Hematopoietic multipotent progenitor cell treated with erythropoietin and hydrocortisone succinate and interleukin-3 and kit ligand, for 17 days (in vitro differentiated cells): ENCODE data around the gene TGM4.
"Not testable (repeated sequence)": the region's sequence is repeated elsewhere in the genome, so short reads cannot be mapped to it uniquely, and the experiment has no call there.

Experiments used
- DNase-seq: peaks from one replicate; pipeline ENCODE4 v3.0.0-alpha.2; 2015; ENCODE audit warnings: low spot score

TGM4 gene

DNA sequence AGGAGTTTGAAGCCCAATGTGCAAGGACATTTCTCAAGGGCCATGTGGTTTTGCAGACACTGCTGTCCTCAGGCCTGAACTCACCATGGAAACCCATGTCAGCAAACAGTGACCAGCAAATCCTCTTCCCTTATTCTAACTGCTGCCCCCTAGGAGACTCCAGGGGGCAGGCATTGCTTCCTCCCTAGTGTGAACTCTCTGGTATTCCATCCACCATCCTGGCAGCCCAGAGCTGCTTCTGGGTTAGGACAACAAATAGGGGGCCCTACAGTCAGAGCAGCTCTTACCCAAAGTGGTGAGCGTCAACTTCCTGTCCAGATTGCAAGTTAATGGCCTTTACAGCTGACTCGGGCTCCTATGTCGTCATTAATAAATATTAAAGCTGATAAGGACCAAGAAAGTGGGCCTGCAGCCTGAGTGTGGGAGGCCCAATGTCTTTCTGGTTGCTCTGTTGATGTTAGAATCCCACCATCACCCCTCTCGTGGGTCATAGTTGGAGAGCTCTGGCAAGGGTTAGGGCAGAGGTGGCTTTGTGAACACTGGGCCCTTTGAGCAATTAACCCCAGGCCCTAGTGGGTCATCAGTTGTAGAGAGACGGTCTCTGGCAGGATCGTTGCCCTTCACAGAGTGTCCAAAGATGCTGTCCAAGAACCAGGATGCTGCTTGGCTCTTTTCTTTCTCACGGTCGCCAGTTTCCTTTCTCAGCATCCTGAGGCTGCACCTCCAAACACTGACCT is 41.5 kb downstream of the TGM4 start:
- DNase-seq = no peak

DNA sequence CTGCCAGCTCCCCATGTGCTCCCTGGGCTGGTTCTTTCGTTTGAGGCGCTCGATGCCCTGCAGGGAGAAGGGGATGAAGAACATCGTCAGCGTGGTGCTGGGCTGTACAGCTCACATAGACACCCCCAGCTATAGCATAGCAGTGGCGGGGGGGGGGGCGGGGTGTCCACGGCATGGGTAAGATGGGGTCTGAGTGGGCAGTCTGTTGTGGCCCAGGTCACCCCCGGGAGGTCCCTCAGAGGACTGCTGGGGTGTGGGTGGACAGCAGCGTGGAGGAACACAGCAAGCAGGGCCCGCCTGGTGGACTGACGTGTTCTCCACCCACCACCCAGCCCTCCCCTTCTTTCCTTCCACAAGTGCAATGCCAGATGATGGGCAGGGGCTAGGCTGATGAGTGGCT is 43.7 kb downstream of the TGM4 start:
- no peak for DNase-seq

DNA sequence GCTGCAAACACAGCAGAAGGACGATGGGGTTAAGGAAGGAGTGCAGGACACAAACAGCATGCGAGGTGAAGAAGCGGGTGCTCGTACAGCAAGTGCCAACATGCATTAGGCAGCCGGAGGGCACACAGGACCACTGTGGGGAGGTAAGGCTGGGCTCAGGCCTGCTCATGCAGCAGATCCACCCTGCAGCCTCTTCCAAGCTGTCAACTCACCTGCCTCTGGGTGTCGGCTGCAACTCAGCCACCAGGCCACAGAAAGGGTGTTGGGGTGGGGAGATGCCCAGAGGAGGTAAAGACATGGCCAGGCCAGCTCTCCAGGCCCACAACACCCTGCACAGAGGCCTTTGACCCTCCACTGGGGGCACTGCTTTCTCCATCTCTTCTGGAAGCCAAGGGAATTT is 44.2 kb downstream of the TGM4 start:
- no peak for DNase-seq

DNA sequence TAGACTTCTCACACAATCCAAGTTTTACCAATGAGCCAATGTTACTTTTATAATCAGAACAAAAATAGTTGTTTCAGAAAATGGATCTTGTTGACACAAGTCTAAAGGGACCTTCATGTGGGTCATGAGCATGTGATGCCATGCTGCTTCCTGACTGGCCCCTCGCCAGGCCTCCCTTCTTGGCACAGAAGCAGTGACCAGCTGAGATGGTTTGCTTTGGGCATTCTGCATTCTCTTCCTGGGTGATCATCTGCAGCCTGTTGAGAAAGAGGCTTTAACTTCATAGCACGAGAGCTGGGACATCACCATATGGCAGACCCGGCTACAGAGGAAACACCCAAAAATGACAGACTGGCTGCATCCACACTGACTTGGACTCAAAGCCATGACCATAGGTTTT is 45.7 kb downstream of the TGM4 start:
- DNase-seq = no peak

DNA sequence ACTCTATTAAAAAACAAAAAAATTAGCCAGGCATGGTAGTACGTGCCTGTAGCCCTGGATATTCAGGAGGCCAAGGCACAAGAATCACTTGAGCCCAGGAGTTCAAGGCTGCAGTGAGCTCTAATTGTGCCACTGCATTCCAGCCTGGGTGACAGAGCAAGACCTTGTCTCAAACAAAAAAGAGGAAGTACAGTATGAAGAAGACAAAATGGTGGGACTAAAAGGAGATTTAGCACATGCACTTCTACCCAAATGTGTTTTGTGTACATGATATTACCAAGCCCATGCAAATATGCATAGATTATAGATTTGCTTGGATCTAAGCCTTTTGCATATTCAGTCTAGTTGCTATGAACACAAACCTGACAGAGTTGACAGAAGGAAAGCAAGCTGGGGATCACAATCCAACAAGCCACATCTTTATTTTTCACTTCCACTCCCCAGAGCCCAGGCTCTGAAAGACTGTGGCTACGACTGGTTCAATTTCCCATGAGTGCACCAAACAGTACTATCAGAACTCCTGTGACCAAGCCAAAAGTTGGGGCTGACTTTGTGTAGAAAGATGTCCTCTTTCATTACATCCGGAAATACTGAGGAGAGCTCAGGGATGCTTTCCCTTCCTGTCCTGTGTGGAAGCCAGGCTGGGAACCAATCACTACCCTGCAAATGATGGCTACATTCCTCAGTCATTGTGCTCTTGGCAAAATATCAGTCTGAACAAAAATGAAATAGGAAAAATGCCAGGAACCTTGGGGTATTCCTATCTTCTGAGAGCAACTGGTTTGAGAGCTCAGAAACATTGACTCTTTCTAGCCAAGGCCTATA is 49.4 kb downstream of the TGM4 start:
- no peak for DNase-seq

DNA sequence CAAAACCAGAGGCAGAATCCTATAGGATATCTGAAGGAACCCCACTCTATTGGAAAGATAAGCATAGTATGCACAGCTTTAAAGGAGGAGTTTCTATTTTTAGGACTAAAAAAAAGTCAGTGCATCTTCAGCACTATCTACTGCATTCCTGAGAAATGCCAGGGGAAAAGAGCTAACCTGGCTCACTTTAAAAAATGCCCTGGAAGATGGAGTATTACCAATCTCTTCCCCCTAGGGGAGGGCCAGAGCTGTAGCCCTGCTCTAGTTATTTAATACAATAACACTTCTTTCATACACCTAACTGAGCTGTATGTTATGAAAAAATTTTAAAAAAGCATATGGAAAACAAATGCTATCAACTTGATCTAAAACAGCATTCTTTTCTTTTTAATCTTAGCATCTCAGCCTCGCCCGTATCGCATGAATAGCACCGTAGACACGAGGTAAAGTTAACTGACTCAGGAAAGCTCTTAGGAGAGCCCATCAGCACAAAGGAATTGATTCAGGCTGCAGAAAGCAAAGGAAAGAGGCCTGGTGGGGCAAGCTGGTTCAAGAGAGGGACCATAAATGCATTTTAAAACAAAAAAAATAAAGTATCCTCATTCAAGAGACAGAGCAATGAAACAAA is 50.2 kb downstream of the TGM4 start:
- DNase-seq = no peak

DNA sequence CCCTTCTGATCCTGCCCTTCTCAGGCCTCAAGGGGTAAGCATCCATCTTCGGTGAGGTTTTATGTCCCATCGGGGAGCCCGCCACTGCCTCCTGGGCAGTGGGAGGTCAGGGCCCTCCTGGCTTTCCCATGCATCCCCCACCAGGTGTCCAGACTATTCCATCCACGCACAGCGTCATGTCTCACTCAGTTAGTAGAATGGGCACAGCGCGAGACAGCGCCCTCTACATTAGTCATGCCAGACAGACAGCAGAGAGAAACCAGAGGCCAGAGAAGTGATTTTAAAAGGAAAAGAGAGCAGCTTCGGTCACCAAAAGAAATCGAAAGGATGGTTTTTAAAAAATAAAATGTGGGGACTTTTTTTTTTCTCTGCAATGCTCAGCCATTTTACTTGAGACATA is 51.8 kb downstream of the TGM4 start:
- DNase-seq = peak; percentile 15

DNA sequence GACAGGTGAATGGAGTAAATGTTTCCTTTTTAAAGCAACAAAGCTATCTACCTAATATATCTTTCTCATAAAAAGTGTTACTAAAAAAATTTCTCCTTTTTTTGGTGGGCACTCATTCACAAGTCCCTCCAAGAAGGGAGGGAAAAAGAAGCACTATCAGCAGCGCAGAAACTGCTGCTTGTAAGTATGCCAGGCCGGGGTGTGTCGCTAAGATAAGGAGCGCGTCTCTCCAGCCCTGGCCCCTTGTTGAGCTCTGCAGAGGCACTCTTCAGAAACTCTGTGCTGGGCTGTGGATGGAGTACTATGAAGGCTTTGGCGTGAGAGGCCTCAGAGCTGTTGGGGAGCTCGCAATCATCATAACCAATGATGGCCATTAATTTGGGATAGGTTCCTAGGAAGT is 52.5 kb downstream of the TGM4 start:
- peak; percentile 75 for DNase-seq

DNA sequence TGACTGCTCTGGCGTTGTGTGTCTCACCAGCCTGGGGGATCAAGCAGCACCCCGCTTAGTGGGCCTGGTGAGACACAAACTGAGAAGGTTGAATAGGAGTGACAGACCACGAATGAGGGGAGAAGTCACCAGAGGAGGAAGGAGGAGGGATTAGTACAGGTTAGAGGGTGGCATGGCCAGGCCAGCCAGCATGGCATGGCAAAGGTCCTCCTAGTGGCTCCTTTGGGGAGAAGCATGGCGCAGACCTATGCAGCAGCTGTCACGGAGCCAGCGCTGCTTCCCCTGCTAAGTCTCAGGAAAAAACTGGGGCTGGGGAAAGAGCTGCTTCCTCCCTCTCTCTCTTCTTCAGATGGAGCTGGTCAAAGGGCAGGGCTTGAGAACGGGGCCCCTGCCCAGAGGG is 53.0 kb downstream of the TGM4 start:
- peak; percentile 32 for DNase-seq

DNA sequence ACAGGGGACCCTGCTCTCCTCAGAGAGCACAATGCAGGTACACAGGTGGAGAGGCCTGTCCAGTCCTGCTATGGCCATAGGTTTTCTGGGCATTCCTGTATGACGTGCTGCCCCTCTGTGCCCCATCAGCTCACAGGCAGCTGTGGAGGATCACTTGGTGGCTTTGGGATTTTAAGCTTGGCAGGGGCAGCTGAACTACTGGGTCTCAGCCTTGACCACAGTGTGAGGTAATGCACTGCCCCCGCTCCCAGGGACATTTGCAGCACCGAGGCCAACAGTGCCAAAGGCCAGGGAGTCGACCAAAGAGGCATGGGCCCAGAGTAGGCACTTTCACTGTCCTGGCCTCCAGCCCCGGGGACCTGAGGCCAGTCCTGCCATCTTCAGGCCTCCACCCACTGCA is 55.4 kb downstream of the TGM4 start:
- no peak for DNase-seq

DNA sequence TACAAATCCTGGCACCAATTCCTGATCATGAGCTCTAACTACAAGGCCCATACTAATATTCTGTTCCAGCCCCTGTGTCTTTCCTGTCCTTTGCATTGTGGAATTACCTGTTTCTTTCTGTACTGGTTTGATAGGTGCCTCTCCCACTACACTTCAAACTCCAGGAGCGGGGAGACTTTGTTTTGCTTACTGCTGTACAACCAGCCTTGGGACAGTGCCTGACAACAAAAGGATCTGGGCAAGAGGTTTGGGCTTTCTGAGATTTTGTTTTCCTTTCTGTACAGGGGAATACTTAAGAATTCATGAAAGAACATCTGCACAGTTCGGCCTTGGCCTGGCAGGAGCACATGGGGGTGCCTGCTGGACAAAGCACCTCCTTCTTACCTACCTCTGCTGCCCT is 56.5 kb downstream of the TGM4 start:
- no peak for DNase-seq

DNA sequence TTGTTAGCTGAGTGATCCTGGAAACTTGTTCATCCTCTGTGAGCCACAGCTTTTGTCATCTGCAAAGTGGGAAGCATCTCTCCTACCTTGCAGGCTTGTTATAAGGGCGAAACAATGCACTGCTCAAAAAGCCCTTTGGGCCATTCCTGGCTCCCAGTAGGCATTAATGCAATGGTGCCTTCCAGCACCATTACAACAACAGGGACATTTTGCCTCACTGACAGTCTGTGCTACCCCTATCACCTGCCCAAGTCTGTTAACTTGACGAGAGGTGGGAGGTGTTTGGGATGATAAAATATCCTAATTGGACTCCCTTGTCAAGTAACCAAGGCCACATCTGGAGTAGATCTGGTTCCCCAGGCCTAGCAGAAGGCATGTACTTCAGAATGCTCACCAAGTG is 57.4 kb downstream of the TGM4 start:
- no peak for DNase-seq

DNA sequence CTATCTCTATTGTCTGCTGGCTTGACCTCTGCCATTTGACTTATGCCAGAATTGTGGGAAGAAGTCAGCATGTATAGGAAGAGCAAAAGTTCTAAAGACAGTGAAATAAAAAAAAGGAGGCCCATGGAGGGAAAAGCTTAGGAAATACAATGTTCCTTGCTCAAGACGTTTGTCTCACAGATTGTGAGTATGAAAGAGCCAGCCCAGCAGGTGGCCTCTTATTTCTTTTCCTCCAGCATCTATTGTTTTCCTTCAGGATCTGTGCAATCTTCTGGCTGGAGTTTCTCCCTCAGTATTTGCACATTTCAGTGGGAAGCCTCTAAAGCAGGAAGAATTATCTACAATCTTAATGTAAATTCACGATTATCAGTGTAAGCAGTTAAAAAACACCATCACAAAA is 57.9 kb downstream of the TGM4 start:
- no peak for DNase-seq

DNA sequence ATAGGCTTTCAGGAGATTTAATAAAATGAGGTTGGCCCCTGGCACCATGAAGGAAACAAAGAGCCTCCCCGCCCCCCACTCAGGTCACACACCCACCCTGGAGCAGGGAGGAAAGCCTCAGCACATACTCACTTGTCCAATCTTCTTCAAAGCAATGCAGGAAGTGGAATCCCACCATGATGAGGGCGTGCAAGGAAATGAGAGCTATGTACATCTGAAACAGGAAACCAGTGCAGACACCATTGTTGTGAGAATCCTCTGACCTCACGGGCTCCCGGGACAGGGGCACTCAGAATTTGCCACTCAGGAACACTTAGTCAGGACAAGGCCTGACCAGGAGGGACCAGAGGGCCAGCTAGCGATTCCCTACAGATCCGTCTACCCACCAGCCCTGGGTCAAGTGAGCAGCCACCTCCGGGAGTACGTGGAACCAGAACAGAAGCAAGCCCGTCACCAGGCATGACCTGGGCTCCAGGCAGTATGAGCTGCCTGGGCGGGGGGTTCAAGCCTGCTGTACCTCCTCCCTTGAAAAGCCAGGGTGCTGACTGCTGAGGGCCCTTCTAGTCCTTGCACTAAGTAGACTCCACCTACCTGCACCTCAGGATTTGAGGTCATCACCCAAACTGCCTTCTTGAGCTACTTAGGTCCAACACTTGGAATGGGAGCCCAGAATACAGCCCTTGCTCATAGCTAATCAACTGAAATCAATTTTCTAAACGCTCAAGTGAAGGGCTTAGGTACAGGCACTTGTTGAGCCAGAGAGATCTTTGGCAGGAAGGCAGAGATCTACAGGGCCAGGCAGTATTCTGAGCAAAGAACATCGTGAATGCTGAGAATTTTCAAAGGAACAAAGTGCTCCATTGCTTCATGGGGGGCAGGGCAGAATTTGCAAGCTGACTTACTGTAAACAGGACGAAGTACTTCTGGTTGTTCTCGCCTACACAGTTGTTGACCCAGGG is 58.9 kb downstream of the TGM4 start:
- DNase-seq = no peak

DNA sequence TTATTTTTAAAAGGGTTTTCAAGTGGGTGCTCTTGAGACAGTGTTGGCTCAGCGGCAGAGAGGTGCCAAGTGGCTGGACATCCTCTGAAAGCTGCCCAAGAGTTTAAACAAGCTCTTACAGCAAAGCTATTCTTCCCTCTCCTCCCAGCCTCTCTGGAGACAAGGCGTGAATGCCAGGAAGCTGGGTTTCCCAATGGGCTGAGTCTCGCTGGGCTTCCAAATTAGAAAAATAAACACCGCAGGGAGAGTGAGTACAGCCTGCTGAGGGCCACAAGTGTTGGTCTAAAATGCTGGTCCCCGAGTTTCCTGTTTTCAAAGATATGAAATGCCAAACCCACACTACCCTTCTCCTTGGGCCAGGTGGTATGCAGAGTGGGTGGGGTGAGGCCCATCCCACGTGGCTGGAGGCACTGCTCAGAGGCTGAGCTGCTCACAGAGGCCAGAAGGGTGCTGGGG is 65.2 kb downstream of the TGM4 start:
- no peak for DNase-seq

DNA sequence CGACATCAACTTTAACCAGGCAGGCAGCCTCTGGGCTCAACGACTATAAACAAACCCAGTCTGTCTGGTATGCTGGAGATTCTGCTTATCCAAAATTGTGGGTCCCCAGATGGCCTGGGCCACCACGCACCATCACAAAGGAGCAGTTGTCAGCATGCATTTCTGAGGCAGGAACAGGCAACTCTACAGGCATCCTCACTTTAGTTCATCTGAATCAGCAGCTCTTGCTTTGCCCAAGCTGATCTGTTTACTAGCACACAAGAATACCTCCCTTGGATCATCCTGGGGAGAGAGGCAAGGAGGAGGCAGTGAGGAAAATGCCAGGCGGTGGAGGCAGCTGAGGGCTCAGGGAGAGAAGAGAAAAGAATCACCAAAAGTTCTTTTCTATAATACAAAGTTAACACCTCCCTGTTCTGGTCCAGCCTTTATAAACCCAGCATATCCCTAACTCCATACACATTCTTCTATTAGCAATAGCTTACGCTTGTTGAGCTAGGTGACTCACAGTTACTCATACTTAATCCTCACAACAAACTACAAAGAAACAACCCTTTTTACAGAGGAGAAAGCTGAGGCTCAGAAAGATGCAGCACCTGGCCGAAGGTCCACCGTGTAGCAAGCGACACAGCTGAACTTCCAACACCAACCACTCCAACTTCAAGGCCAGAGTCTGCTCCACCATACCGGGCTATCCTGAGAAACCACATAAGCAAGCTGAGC is 68.0 kb downstream of the TGM4 start:
- no peak for DNase-seq

DNA sequence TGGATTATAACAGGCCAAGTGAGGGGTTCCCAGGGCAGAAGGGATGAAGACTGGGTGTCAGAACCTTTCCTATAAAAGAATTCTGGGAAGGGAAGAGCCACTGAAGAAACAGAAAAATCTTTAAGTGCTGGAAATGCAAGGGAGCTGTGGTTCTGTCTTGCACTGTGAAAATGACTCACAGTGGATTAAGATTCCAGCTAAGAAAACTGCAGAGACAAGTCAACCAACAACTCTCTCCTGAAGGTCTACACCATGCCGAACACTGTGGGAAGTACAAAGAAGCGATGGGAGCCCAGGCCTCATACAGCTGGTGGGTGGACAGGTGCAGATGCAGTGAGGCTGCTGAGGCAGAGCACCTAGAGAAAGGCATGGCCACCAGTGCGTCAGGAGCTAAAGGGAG is 73.8 kb downstream of the TGM4 start:
- DNase-seq = no peak

DNA sequence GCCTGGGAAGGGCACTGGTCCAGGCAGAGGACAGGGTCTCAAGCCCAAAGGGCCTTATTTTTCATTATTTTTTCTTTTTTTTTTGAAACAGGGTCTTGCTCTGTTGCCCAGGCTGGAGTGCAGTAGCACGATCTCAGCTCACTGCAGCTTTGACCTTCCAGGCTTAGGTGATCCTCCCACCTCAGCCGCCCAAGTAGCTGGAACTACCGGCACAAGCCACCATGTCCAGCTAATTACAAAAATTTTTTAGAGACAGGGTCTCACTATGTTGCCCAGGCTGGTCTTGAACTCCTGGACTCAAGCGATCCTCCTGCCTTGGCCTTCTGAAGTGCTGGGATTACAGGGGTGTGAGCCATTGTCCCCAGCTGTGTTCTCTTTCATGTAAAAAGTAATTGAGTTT is 75.4 kb downstream of the TGM4 start:
- not testable (repeated sequence) for DNase-seq

DNA sequence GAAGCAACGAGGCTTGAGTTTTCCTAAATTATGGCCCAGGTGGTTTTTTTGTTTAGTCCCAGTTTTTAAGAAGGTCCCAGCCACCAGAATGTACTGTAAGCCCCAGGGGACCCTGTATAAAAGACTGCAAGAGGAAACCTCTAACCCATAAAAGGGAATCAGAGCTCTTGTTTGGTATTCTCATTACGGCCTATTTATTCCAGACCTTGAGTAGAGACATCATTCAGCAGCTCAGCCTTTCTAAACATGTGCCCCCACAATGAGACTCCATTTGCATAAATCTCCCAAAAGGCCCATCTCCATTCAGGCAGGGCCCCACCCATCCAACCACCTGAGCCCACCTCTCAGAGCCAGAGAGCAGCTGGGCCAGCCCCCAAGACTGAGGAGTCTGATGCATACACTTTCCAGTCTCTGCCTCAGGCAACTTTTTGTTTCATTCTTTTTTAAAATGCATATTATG is 75.9 kb downstream of the TGM4 start:
- no peak for DNase-seq

DNA sequence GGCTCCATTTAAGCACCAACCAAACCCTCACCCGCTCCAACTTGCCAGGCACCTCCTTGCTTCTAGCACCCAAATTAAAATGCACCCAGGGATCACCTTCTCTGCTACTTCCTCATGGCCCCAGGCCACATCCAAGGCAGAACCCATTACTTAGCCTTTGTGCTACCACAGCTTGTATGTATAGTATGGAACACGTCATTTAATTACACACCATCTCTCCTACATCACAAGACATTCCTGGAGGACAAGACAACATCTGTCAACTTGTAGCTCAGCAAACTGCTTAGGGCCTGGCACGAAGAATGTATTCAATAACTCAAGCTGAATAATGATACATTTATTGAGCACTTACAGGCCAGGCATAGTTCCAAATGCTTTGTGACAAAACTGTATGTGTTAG is 78.3 kb downstream of the TGM4 start:
- no peak for DNase-seq

DNA sequence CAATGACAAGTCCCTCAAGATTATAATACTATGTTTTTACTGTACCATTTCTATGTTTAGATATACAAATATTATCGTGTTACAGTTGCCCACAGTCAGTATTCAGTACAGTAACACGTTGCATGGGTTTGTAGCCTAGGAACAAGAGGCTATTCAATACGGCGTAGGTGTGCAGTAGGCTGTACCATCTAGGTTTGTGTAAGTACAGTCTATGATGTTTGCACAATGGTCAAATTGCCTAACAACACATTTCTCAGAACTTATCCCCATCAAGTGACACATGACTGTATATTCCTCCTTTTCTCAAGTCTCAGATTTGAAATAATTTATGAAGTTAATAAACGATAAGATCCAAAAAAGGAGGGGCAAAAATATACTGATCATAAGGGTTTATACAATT is 79.9 kb downstream of the TGM4 start:
- no peak for DNase-seq
